ENCODE results near the gene PTPRM.

The PTPRM gene

GRCh38 chr18:8301427-8302172, 734.5 kb downstream of the PTPRM start:
- no peak for DNase-seq

GRCh38 chr18:8303151-8303755, 736.1 kb downstream of the PTPRM start:
- DNase-seq = no peak

GRCh38 chr18:8307960-8308359, 740.8 kb downstream of the PTPRM start:
- no peak for DNase-seq

DNA sequence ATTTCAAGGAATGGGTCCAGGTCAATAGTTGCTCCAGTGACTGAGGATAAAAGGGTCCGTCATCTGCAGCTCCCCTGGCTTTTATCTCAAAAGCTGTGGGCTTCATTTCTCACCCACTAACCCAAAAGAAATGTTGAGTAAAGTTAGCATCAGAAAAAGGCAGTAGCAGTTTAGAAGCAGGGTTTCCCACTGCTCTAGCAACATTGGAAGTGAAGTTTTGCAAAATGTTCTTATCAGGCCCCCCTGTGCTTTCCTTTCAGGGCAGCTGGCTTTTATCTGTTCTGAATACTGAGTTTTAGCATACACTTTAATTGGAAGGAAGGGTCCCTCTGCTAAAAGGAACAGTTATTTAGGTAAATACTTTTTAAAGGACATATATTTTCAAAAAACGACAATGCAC, 745.9 kb downstream of the PTPRM start:
- DNase-seq = no peak

DNA sequence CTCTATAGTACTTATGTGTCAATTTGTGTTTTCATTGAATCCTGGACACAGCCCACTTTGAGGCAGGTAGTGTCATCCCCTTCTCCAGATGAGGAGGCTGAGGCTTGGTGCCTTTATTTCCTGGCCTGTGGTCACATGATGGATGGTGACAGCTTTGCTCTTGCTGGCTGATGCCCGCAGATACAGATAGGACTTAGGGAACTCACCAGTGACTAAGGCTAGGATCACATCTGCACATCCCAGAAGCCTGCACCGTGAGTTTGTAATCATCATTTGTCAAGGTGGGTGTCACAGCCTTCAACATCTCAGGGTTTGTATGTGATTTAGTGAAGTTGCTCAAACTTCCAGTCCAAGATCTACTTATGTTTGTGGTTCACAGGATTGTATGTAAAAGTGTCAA, 747.0 kb downstream of the PTPRM start:
- DNase-seq = no peak

GRCh38 chr18:8319798-8320489, 752.8 kb downstream of the PTPRM start:
- no peak for DNase-seq

DNA sequence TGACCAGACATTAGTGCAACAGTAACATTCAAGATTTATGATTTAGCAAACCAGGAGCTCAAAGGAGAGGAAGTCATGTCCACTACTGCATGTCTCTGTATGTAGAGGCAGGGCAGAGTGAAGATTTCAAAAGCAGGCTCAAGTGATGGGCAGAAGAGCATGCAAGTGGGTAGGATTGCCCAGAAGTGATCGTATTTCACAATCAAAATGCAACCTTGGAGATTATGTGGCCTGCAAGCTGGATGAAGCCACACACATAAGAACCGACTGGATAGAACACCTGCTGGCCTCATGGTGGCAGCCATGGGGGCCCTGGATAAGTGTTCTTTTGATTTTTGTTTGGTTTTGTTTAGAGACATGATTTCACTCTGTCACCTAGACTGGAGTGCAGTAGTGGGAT, 755.4 kb downstream of the PTPRM start:
- DNase-seq = no peak

DNA sequence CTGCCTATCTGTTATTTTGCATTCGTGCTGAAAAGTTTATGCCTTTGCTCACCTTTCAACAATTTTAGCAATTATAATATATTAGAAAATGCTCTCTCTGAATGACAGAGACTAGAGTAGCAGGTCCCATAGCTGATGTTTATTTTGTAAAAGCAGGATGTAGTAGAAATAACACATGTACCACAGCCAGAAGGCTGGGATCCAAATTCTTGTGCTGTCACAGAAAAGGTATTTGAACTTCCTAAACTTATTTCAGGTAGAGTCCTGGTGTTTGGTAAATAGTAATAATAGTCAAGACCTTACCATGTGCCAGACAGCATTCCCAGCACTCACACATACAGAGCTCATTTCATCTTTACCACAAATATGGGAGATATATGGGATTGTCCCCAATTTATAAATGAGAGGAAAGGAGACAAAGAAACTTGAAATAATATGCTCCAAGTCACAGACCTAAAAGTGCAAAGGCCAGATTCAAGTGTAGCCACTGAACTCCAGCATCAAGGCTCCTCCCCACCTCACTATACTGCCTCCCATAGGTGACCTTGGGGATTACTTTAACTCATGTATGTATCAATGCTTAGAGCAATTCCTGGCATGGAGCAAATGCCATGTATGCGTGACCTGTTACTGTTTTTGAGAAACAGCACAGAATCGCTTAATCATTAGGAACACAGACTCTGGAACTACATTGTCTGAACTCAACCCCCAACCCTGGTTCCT, 757.4 kb downstream of the PTPRM start:
- DNase-seq = no peak

DNA sequence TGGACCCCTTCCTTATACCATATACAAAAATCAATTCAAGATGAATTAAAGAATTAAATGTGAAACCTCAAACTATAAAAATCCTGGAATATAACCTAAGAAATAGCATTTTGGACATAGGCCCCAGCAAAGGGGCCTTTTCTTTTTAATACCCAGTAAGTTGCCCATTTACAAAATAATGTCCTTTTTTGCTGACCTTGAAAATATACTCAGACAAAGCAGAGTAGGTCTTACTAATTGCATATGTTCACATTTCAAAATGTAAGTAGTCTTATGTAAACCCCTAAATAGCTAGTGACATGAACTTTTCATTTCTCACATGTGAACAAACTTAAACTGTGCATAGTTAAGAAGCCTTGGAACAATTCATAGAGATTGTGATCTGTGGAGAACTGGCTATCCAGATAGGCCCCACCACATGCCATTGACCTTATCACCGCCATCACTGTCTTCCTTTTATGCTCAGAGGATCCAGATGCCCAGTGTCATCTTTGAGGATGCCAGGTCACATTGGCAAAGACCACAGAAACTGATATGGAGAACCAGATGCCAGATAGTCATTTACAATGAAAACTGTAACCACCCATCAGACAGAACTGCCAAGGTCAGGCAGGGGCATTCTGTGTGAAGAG, 759.8 kb downstream of the PTPRM start:
- DNase-seq = no peak

DNA sequence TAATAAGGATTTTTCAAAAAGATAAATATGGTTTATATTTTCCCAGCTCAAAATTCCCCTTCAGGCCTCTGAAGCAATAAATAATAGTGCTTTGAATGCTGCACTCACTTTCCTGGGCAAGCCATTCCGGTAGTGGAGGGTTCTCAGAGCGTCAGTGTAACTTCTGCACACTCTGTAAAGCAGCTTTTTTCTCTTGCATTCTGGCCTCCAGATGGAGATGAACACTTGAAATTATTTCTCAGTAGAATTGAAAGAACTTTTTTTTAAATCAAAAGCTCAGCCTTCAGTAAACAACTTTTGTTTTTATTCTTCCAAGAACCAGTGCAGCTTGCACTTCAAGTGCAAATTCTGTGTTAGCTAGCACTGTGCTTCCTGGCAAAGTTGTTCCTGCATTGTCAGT, 761.0 kb downstream of the PTPRM start:
- no peak for DNase-seq

DNA sequence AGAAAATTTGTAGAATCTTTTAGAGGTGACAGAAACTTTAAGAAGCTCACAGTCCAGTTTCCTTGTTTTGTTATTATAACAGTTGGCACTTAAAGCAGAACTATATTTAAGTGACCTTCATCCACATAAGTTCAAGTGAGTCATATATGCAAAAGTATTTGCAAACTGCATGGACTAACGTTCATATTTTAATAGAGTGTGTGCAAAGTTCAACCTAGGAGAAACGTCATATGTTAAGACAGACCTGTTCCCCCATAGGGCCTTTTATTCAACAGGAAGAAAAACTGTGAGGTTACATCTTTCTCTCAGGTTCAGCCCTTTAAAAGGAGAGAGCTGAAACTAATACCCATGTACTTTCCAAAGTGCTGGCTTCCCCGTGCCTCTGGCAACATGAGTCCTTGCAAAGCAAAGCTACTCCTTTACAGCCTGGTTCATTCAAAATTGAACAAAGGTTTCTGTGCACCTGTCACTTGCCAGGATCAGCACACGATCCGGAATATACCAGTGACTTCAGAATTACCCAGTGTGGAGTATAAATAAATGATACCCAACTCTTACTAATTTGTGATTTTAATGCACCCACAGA, 762.2 kb downstream of the PTPRM start:
- DNase-seq = no peak

DNA sequence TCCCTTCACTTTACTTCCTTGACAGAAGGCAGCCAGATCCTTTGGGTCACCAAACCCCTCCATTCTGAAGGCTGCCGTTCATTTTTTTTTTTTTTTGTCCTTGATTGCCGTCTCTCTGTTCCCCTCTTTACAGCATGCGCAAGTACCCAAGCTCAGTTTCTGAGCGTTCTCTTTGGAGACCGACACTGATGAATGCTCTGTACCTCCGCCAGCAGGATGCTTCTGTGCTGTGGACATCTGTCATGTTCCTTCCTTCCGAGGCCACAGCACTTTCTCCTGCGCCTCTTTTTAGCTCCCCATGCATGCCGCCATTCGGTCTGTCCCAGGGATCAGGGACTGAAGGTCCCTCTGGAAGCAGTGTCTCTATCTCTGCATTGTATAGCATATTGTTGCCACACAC, 763.5 kb downstream of the PTPRM start:
- no peak for DNase-seq

DNA sequence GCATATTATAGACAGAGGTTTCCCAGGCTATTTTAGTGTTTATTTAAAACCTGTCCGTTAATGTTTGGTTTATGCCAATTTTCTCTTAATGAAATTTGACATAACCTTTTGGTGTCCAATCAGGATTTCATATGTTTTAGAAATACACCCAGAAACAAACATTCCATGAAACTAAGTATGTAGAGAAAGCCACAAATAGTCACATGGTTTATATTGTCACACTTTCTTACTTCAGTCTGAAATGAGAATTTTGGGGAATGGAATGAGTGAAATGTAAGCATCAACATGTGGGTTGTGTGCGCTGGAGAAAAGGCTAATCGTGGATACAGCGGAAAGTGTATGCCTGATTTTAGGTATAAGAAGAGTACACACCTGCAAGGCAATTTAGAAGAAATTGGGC, 765.2 kb downstream of the PTPRM start:
- no peak for DNase-seq

DNA sequence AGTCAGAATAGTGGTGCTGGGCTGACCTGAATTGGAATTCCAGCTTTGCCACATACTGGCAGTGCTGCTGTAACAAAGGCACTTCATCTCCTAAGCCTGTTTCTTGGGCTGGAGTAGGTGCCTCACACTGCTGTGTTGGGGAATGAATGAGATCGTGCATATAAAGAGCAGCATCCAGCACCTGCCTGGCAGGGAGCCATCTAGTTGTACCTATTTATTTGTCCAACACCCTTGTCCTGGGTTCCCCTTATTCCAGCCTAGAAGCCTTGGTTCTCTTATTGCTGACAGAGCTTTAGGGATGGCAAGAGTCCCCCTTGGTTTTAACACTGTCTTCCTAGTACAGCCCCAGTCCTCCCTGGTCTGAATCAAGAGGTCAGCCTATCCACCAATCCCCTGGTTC, 766.8 kb downstream of the PTPRM start:
- no peak for DNase-seq

DNA sequence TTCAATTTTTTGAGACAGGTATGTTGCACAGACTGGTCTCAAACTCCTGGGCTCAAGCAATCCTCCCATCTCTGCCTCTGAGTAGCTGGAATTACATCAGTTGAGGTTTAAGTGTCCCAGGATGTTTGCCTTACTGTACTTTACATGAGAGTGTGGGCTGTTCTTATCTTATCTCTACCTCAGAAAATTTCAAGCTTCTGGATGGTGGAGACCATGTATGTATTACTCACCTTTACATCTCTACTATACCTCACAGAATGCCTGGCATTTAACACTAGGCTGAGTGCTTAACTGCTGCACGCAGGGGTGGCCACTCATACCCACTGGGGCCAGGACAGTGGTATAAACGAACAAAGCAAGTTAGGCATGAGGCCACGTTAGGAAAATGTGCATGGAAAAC, 770.1 kb downstream of the PTPRM start:
- no peak for DNase-seq

GRCh38 chr18:8339210-8339609, 772.1 kb downstream of the PTPRM start:
- DNase-seq = no peak

- DNase-seq = no peak
Measured at GRCh38 chr18:8339952-8340351, 772.8 kb downstream of the PTPRM start.

GRCh38 chr18:8341481-8342230, 774.5 kb downstream of the PTPRM start:
- DNase-seq = no peak

GRCh38 chr18:8348051-8348720, 781.1 kb downstream of the PTPRM start:
- DNase-seq = no peak

DNA sequence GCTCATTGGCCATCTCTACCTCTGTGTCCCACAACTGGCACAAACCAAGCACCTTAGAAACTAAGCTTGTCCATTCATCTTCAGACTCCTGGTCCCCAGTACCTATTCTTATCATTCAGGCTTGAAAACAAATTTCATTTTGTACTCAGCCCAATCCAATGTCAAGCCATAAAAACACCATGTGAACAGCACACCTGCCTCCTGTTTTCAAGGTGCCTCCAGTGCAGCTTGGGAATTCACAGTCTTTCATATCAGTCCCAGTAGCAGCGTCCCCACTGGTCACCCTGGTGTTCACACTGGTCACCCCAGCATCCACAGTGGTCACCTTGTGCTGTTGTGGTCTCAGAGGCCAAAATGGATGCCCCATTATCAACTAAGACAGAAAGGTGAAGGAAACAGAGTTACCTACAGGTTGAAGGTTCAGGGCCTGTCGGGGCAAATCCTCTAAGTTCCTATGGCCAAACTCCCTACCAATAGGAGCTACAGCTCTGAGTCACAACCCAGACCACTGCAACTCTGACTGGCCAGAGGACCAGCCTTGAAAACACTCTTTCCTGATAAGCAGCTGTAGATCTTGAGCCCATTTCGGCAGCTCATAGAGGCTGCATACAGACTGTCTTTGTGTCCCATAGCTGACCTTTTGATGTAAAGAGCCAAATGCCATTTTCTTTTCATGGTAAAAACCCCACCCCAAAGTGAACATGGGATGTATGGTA, 782.6 kb downstream of the PTPRM start:
- no peak for DNase-seq

- no peak for DNase-seq
Measured at GRCh38 chr18:8350628-8351027, 783.5 kb downstream of the PTPRM start.
